ENCODE measurements around the gene RPN2.
"Not testable (repeated sequence)": the region's sequence is repeated elsewhere in the genome, so short reads cannot be mapped to it uniquely, and the experiment has no call there.

RPN2 gene

DNA sequence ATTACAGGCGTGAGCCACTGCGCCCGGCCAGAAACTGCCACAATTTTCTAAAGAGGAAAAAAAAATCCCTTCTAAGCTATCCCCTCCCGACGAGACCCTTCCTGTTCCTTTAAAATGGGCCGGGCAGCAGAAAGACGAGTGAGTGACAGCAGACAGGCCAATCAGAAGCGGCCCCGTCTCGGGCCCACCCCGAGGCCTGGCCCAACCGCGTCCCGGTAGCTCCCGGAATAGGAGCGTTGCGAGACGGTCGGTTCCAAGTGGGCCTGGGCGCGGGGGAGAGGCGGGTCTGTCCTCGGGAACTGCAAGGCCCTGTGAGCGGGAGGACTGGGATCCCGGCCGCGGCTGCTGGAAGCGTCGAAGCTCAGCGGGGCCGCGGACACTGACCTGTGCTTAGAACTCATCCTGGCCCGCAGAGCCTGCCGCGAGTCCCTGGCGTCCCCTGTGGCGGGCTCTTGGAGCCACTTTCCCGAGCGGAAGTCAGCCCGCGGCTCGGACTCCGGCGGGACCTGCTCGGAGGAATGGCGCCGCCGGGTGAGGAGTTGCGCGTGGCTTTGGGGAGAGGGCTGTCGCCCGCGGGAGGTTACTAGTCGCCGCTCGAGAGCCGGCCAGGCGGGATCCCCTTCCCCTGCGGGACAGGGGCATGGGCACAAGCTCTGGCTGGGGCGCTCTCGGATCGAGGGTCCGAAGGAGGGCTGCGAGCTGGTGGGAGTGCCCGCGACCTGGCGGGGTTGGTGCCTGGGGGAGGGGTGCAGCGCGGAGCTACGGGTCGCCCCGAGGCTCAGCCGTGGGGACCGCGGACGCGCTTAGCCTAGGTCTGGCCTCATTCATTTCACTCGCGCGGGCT lies at the start of gene RPN2, which contains the start of gene MROH8:
Gene RPN2, plus strand, starts transcription at position 492 of the 844 bp plus-strand sequence. Its CDS starts 27 bp downstream, at position 519.
Gene MROH8, minus strand, starts transcription at position 710 of the 844 bp plus-strand sequence.
- DNase-seq, result peak; percentile 97 to 98

DNA sequence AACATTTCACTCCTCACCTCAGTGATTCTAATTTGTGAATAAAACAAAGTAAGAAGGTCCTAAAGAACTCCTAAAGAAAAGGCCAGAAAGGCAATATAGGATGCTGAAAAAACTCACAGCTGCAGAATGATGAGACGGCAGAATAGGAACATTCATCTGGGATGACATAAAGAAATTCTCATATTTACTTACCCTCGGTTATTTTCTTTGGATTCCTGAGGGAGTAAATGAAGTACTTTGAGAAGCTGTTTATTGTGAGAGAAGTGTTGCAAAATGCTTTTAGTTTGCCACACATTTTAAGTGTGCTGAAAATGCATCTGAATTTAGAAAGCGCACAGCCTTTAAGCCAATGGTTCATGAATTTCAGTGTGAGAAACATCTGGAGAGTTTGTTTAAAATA lies 47.6 kb upstream of the RPN2 start:
- no peak for DNase-seq

DNA sequence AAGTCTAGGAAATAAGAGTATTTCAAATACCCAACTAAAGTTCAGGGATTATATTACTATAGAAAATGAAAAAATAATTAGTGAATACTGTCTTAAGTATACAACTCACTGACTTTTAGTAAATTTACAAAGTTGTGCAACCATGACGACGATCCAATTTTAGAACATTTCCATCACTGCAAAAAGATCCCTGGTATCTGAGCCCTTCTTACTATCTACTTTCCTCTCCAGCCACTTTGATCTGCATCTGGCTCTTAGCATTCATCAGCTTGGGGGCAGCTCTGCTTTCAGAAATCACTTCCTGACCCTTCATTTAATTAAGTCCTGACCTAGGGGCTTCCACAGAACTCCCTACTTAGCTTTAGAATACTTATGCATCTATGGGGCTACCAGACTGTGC lies 45.2 kb upstream of the RPN2 start:
- DNase-seq, result no peak

DNA sequence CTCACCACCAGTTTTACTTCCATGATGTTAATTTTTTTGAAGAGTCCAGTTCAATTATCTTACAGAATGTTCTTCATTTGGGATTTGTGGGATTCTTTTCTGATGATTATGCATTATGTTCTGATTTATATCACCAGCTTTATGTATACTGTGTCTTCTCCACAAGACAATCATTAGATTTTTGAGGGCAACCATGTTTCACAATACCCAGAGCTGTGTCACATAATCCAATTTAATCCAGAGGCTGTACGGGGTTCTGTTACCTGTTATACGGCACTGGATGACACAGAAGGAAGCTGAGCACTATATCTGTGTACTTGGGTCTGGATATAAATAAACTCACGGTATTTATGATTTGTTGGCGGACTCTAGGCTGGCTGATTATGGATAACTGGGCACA lies 41.6 kb upstream of the RPN2 start:
- DNase-seq, result no peak

DNA sequence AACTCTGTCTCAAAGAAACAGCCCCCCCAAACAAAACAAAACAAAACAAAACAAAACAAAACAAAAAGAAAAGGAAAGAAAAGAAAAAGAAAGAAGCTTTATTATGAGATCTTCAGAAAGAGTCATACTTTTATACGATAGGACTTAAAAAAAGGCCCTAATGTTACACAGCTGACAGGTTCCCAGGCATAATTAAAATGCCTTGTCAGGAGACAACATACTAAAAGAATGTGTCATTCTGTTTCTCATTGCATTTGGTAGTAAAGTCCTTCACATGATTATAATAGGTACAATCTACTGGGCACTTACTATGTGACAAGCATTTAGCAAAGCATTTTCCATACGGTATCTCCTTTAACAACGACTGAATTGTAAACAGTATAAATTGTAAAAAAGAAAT lies 36.4 kb upstream of the RPN2 start:
- no peak for DNase-seq

DNA sequence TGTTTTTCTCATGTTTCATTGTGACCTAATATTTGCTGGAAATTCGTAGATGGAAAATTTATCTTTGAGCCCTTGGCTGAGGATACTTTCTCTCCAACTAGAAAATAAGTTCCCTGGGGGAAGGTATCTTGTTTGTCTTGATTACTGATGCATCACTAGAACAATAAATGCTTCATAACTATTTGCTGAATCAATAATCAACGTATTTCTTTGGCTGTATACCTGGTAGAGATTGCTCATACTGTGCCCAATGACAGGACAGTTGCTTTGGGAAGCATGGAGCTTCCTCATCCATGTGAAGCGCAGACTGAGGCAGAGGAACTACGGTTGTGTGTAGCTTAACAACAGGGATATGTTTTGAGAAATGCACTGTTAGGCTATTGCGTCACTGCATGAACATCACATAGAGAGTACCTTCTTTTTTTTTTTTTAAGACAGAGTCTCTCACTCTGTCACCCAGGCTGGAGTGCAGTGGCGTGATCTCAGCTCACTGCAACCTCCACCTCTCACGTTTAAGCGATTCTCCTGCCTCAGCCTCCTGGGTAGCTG lies 34.2 kb upstream of the RPN2 start:
- no peak for DNase-seq

DNA sequence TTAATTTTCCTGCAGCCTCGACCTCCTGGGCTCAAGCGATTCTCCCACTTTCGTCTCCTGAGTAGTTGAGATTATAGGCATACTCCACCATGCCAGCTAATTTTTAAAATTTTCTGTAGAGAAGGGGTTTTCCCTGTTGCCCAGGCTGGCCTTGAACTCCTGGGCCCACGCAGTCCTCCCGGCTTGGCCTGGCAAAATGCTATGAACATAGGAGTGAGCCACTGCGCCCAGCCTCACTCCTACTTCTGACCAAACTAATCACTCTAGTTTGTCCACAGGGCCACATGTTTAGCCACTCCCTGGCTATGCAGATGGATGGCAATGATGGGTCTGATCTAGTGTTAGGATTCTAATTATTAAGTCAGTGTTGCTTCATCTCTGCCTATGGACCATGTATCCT lies 31.9 kb upstream of the RPN2 start:
- no peak for DNase-seq

DNA sequence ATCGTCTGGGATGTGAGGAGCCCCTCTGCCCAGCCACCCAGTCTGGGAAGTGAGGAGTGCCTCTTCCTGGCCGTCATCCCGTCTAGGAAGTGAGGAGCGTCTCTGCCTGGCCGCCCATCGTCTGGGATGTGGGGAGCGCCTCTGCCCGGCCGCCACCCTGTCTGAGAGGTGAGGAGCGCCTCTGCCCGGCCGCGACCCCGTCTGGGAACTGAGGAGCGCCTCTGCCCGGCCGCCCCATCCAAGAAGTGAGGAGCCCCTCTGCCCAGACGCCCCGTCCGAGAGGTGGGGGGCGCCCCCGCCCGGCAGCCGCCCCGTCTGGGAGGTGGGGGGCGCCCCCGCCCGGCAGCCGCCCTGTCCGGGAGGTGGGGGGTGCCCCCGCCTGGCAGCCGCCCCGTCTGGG lies 28.3 kb upstream of the RPN2 start:
- DNase-seq, result not testable (repeated sequence)

DNA sequence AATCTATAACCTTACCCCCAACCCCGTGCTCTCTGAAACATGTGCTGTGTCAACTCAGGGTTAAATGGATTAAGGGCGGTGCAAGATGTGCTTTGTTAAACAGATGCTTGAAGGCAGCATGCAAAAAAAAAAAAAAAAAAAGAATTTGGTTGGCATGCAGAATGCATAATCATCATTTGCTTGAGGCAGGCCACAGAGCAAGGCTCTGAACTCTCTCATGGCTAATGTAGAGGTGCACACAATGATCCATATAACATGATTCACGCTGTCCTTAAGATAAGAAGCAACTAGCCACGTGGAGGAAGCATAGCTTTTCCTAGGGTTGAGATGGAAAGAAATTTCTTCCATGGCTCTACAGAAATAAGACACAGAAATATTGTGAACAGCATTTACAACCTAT lies 27.6 kb upstream of the RPN2 start:
- DNase-seq, result no peak

DNA sequence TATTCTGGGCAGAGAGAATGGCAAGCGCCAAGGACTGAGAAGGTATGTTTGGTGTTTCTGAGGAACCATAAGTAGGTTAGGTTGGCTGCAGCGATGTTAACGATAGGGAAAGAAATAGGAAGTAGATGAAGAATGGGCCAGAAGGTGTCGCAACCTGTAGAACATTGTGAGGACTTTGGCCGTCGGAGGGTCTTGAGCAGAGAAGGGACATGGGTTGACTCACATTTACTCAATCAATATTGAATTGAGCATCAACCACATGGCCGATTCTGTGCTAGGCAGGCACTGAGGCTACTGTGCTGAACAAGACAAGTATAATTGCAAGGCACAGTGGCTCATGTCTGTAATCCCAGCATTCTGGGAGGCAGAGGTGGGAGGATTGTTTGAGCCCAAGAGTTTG lies 26.8 kb upstream of the RPN2 start:
- no peak for DNase-seq

DNA sequence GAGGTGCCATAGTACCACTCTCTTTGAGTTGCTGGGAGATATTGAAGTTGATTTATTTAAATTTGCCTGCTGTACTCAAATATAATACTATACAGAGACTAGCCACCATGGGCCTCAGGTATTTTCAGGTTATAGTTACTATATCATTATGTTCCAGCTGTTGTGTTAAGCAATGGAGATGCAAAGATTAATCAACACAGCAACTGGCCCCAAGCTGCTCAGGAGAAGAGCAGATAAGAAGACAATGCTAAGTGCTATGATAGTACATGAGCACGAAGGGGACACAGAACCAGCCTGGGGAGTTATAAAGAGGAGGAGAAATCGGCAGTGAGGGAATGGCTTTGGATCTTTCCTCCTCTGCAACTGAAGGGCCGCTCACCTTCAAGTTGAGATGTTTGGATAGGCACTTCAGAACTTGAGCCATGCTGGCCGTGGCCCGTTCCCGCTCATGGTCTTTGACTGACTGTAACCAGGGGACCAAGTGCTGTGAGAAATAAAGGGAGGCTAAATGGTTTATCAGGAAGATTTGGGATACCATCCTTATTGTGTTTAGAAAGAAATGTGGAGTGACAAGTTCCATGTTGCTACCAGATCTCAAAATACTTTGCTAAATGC lies 24.3 kb upstream of the RPN2 start:
- no peak for DNase-seq

DNA sequence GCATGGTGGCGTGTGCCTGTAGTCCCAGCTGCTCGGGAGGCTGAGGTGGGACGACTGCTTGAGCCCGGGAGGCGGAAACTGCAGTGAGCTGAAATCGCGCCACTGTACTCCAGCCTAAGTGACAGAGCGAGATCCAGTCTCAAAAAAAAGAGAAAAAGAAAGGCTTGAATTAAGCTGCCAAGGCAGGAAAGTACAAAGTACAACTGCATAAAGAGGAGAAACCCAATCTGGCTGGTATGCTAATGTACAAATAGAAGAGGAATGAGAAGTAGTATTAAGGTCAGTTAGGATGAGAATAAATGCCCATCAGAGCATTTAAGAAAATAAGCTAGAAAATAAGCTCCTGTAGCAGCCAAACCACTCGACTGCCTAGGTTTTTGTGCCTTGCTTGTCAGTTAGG lies 23.1 kb upstream of the RPN2 start:
- DNase-seq, result no peak

DNA sequence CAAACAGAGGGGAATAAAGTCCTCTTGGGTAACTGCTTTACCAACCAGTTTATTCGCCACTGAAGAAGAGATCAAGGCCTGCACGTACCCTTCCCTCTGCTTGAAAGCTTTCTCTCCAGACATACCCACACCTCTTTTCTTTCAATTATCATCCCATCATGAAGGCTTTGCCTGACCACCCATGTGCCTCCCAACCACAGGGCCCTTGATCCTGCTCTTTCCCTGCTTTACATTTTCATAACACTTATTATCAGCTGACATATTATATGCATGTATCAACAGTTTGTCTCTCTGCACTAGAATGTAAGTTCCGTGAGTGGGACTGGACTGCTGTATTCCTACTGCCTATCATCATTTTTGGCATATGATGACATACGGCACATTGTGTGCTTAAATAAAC lies 20.9 kb upstream of the RPN2 start:
- no peak for DNase-seq

DNA sequence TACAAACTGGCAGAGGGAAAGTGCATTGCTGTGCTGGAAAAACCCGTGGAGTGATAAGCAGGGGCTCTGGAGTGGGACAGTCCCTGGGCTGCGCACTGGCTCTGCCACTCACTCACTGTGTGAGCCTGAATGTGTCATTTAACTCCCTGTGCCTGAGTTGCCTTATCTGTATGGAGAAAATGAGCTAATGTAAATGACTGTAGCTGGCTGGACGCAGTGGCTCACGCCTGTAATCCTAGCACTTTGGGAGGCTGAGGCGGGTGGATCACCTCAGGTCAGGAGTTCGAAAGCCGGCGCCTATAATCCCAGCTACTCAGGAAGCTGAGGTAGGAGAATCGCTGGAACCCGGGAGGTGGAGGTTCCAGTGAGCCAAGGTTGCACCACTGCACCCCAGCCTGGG lies 18.4 kb upstream of the RPN2 start:
- DNase-seq, result no peak

DNA sequence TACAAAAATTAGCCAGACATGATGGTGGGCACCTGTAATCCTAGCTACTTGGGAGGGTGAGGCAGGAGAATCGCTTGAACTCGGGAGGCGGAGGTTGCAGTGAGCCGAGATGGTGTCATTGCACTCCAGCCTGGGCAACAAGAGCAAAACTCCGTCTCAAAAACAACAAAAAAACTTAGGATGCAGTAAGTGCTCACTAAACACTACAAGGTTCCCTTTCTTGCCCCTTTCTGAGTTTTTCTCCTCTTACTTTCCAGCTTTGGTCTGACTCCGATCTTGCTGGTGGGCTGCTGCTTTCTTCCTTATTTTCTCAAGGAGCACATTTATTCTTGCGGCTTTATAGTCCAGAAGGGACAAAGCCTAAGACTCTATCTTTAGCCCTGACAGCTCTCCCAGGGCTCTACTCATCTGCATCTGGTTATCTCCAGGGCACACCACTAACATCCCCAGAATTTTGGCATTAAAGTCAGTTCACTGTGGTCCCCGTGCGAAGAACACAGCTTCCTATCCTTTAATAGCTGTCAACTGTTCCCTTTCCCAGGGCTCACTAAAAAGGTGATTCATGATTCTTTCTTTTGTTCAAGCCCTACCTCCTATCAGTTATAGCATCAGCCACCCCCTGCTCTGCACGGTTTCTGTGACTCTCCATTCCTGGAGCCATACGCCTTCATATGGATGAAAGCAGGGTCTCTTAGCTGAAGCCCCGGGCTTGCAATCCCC lies 17.1 kb upstream of the RPN2 start:
- DNase-seq, result no peak

DNA sequence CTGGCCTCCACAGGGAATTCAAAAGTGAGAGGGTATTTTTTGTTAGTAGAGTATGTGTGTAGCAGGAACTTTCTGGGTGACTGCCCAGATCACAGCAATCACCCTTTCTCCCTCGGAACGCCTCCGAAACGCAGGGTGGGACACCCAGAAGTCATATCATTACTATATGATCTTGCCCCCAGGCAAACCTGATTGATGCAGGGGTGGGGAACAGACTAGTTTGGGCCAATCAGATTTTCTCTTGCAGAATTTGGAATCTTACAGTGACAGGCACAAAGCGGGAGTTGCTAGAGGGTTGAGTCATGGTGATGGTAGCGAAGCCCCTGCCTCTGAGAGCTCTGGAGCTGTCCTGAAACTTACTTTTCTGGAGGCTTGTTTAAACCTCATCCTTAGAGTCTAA lies 16.5 kb upstream of the RPN2 start:
- DNase-seq, result no peak

DNA sequence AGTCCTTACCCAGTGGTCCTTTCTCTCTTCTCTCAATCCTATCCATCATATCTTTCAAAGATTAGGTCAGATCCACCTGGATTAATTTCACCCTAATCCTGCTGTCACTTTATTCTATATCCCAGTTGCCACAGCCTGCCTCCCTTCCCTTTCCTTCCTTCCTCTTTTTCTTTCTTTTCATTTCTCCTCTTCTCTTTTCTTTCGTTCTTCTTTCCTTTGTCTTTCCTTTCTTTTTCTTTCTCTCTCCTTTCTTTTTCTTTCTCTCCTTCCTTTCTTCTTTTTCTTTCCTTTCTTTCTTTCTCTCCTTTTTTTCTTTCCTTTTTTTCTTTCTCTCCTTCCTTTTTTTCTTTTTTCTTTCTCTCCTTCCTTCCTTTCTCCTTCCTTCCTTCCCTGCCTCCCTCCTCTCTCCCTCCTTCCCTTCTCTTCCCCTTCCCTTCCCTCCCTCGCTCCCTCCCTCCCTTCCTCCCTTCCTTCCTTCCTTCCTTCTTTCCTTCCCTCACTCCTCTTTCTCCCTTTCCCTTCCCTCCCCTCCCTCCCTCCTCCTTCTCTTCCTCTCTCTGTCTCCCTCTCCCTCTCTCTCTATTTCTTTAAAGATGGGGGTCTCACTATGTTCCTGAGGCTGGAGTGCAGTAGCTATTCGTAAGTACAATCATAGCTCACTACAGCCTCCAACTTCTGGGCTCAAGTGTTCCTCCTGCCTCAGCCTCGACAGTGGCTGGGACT lies 15.1 kb upstream of the RPN2 start:
- DNase-seq, result no peak

DNA sequence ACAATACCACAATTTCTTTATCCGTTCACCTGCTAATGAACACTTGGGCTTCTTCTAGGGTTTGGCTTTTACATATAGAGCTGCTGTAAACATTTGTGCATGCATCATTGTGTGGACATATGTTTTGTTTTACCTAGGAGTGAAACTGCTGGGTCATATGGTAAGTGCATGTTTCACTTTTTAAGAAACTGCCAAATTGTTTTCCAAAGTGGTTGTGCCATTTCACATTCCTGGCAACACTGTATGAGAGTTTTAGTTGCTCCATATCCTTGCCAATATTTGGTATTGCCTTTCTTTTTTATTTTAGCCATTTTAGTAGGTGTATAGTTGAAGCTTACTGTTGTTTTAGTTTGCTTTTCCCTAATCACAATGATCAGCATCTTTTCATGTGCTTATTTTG lies 14.1 kb upstream of the RPN2 start:
- DNase-seq, result no peak

DNA sequence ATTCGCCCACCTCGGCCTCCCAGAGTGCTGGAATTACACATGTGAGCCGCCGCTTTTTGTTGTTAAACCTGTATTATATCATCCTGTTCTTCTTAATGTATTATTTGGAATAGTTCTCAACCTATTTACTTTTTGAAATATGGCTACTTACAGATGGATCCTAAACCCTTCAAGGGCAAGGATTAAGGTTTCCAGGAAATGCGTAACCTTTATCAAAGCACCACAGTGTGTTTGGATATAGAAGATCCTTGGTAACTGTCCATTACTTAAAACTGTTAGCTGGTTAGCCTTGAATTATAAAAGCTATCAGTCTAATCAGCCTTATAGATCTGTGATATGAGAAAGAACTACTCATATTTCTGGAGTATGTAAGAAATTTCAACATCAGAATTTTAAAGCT lies 12.3 kb upstream of the RPN2 start:
- no peak for DNase-seq

DNA sequence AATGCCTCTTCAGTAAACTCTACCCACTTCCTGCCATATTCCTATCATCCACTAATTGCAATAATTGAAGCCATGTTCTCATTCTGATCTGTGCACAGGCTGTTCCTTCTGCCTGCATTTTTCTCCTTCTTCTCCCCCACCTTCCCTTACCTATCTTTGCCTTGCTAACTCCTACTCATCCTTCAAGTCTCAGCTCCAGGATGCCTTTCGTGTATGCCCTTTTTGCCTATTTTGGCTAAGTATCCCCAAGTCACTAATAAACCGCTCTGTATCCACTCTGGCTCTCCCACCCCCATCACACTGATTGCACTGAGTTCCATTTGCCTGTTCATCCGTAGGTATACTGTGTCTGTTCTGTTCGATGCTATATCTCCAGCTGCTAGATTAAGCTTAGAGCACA lies 6.3 kb upstream of the RPN2 start:
- no peak for DNase-seq

DNA sequence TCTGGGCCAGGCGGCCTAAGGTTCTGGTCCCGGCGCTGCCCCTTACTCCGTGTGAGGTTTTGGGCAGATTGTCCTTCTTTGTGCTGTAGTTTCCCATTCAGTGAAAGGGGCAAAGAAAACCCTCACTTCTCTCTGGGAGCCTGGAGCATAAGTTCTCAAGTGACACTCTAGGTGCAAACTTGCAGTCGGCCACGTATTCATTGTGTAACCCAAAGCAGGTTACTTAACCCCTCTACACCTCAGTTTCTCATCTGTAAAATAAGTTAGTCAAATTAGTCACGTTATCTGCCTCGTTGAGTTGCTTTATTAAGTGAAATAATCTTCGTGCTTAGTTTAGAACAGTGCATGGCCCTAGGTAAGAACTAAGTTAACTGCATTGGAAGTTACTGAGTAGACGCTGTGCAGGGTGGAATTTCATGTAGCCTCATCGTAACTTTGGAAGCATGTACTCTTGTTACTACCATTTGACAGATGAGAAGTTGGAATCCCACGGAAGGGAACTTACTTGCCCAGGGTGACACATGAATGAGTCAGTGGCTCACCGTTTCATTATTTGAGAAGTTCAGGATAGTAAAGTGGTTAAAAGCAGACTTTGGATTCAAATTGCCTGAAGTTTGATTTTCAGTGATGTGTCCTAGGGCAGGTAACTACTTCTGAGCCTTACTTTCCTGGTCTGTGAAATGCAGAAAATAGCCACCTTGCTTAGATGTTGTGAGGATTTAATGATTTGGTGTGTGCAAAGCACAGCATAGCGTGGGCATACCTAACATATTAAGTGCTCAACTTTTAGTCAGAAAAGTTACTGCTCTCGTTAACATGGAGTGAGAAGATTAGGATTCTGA lies 774 bp downstream of the RPN2 start:
- no peak for DNase-seq

DNA sequence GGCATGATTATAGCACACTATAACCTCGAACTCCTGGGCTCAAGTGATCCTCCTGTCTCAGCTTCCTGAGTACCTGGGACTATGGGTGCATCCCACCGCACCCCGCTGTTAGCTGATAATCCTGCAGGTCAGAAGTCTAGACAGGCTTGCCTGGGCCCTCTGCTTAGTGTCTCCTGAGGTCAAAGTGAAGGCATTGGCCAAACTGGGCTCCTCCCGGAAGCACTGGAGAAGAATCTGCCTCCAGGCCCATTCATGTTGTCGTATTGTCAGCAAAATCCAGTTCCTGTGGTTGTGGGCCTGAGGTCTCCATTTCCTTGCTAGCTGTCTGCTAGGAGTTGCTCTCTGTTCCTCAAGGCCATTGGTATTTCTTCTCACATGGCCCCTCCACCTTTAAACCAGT lies 6.6 kb downstream of the RPN2 start:
- DNase-seq, result no peak
